Bronchial epithelial cell (primary cell): ENCODE data around the gene USP38. TPM values are rescaled to one million over a fixed set of nuclear protein-coding genes. Genes with fewer than 3 reads are reported as not detected.
"Not testable (repeated sequence)": the region's sequence is repeated elsewhere in the genome, so short reads cannot be mapped to it uniquely, and the experiment has no call there.

Source experiments
- DNase-seq: peaks from one replicate; pipeline ENCODE4 v3.0.0-alpha.2; 2010; ENCODE audit warnings: low read depth
- FAIRE-seq: peaks from 2 replicates; lab custom pipeline; 2011; peaks lifted over from hg19 to GRCh38; lab: Jason Lieb, UNC
- H3K27me3 ChIP-seq: 2 replicates; pipeline ENCODE4 v1.5.1; 2011; ENCODE audit warnings: low read length; ENCODE audit not compliant: control insufficient read depth, insufficient read depth
- H3K36me3 ChIP-seq: 2 replicates; pipeline ENCODE4 v1.5.1; 2011; ENCODE audit warnings: low read length; ENCODE audit not compliant: control insufficient read depth, insufficient read depth
- H3K4me3 ChIP-seq: 2 replicates; pipeline ENCODE4 v1.5.1; 2011; ENCODE audit warnings: mild to moderate bottlenecking, low read depth, low read length, control low read depth
- CTCF ChIP-seq: IDR thresholded peaks from 2 replicates; pipeline ENCODE4 v1.5.1; 2011; ENCODE audit warnings: mild to moderate bottlenecking, moderate library complexity, low read length, control low read depth, inconsistent platforms; ENCODE audit not compliant: insufficient read depth, severe bottlenecking
- total RNA-seq: library from RNA; depleted of rRNA; stranded (reverse); fragments of >200 nt; gene quantifications from 2 replicates; pipeline ENCODE4 v1.2.1, GENCODE V29; 2014

USP38 gene
- total RNA-seq, 1 donor from 2014 or later = 18.4 TPM

GRCh38 chr4:143215873-143216272 is 31.2 kb downstream of the USP38 start:
- no peak for FAIRE-seq
- Histone ChIP-seq H3K27me3 (no peaks in the 10 kb centered on the region), H3K36me3 (peaks cover 4% of the 10 kb centered on the region), H3K4me3 (no peak overlapping the region)
- DNase-seq = no peak
- TF ChIP-seq CTCF = no peak

- no peaks in the 10 kb centered on the region for H3K27me3 ChIP-seq
- TF ChIP-seq CTCF = no peak
- H3K4me3 ChIP-seq = no peak overlapping the region
- FAIRE-seq (no peak), DNase-seq (no peak)
- peaks cover 2% of the 10 kb centered on the region for H3K36me3 ChIP-seq
Observed at GRCh38 chr4:143224255-143224654, 39.5 kb downstream of the USP38 start.

- Histone ChIP-seq H3K4me3 (no peak overlapping the region), H3K36me3 (peaks cover 2% of the 10 kb centered on the region), H3K27me3 (no peaks in the 10 kb centered on the region)
- FAIRE-seq (no peak), DNase-seq (no peak)
- no peak for TF ChIP-seq CTCF
Observed at GRCh38 chr4:143225167-143225566, 40.5 kb downstream of the USP38 start.

DNA sequence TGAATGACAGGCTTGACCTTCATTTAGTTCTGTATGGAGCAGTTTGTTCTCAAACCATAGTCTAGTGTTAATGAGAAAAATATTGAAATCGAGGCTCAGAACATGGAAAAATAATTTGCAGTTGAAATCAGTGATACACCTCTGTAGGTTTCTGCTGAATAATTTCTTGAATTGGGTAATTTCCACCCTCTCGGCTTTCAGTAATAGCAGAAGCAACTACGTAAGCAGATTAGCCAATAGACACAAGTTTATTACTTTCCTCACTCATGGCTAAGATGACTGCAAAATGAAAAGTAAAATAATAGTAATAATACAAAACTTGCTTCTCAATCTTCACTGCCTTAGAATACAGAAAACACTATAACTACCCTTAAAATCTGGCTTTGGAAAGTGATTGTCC is 46.0 kb downstream of the USP38 start:
- Histone ChIP-seq H3K36me3 (no peaks in the 10 kb centered on the region), H3K27me3 (no peaks in the 10 kb centered on the region), H3K4me3 (no peak overlapping the region)
- no peak for DNase-seq
- no peak for FAIRE-seq
- TF ChIP-seq CTCF = no peak

GRCh38 chr4:143232277-143232676 is 47.6 kb downstream of the USP38 start:
- no peaks in the 10 kb centered on the region for H3K27me3 ChIP-seq
- no peak for TF ChIP-seq CTCF
- DNase-seq (no peak), FAIRE-seq (no peak)
- H3K36me3 ChIP-seq = no peaks in the 10 kb centered on the region
- no peak overlapping the region for H3K4me3 ChIP-seq

GRCh38 chr4:143234153-143234552 is 49.4 kb downstream of the USP38 start:
- Histone ChIP-seq H3K4me3 (no peak overlapping the region), H3K27me3 (no peaks in the 10 kb centered on the region), H3K36me3 (no peaks in the 10 kb centered on the region)
- FAIRE-seq (no peak), DNase-seq (no peak)
- no peak for TF ChIP-seq CTCF

DNA sequence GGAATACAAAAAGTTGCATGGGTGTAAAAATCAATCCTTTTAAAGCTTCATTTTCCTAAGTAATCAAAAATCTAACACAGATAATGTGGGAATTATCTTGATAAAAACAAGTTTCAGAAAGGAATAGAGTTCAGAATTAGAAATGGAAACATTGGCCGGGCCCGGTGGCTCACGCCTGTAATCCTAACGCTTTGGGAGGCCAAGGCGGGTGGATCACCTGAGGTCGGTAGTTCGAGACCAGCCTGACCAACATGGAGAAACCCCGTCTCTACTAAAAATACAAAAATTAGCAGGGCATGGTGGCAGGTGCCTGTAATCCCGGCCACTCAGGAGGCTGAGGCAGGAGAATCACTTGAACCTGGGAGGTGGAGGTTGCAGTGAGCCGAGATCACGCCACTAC is 52.5 kb downstream of the USP38 start:
- not testable (repeated sequence) for H3K36me3 ChIP-seq, DNase-seq, FAIRE-seq, H3K27me3 ChIP-seq, H3K4me3 ChIP-seq
